Measurements from ENCODE around the gene FADS1.

The FADS1 gene

DNA sequence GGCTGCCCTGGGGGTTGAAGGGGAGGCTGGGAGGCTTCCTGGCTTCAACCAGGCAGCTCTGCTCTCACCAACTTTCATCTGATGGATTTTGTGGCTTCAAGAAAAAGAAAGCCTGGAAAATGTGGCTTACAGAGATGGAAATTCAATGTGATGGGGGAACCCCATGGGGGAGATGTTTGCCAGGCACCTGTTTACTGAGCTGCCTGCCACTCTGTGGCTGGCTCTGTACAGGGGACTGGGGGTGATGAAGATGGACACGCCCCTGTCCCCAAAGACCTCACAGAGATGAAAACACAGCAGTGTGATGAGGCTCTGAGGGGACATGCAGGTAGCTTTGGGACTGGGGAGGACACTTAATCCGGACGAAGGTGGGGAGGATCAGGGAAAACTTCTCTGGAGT, 34.5 kb downstream of the FADS1 start:
- TF ChIP-seq, protein P1, sequence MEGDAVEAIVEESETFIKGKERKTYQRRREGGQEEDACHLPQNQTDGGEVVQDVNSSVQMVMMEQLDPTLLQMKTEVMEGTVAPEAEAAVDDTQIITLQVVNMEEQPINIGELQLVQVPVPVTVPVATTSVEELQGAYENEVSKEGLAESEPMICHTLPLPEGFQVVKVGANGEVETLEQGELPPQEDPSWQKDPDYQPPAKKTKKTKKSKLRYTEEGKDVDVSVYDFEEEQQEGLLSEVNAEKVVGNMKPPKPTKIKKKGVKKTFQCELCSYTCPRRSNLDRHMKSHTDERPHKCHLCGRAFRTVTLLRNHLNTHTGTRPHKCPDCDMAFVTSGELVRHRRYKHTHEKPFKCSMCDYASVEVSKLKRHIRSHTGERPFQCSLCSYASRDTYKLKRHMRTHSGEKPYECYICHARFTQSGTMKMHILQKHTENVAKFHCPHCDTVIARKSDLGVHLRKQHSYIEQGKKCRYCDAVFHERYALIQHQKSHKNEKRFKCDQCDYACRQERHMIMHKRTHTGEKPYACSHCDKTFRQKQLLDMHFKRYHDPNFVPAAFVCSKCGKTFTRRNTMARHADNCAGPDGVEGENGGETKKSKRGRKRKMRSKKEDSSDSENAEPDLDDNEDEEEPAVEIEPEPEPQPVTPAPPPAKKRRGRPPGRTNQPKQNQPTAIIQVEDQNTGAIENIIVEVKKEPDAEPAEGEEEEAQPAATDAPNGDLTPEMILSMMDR (conservative IDR thresholded peaks at IDR 0.05; ENCODE audit: control insufficient read depth, insufficient read depth, low read depth, low read length), result no peak
- no peak overlapping the region for H3K4me3 ChIP-seq (ENCODE audit: control insufficient read depth, low read depth, low read length)
- no peak for DNase-seq (ENCODE audit: low read depth)

DNA sequence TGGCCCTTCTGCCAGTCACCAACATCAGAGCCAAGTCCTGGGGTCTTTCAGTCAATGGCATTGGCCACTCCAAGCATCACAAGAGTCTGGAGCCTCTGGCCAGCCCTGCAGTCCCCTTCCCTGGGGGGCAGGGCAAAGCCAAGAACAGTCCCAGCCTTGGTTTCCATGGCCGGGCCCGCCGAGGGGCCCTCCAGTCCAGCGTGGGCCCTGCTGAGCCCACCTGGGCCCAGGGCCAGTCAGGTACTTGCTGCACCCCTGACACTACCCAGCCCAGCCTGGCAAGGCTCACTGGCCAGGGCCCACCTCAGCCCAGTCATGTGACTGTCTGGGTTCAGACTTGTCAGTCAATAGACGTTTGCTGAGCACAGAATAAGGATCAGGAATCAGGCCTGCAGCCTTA, 35.2 kb downstream of the FADS1 start:
- TF ChIP-seq, protein P1 (conservative IDR thresholded peaks at IDR 0.05; ENCODE audit: control insufficient read depth, insufficient read depth, low read depth, low read length), result no peak
- DNase-seq (ENCODE audit: low read depth), result no peak
- no peak overlapping the region for H3K4me3 ChIP-seq (ENCODE audit: control insufficient read depth, low read depth, low read length)

DNA sequence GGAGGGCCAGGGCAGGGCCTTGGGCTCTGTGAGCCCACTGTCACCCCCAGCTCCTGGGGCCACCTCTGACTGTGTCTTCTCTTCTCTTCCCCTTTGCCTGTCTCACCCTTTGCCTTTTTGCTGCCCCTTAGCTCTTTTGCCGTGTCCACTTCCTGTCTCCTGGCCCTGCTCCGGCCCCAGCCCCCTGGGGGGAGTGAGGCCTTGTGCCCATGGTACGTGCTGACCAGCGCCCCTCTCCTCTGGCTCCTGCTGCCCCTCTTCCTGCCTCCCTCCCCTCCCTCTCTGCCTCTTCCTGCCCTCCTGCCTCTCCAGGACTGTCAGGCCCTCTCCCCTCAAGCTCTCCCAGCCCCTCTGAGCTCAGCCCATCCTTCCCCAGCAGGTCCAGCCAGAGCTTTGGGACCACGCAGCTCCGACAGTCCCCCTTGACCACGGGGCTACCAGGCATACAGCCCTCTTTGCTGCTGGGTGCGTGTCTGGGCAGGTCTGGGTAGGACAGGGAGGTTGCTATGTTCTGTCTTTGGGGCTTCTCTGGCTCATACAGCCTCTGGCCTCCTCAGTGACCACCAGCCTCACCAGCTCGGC, 36.1 kb downstream of the FADS1 start:
- no peak for DNase-seq (ENCODE audit: low read depth)
- TF ChIP-seq, protein P1 (conservative IDR thresholded peaks at IDR 0.05; ENCODE audit: control insufficient read depth, insufficient read depth, low read depth, low read length), result no peak
- H3K4me3 ChIP-seq (ENCODE audit: control insufficient read depth, low read depth, low read length), result no peak overlapping the region

DNA sequence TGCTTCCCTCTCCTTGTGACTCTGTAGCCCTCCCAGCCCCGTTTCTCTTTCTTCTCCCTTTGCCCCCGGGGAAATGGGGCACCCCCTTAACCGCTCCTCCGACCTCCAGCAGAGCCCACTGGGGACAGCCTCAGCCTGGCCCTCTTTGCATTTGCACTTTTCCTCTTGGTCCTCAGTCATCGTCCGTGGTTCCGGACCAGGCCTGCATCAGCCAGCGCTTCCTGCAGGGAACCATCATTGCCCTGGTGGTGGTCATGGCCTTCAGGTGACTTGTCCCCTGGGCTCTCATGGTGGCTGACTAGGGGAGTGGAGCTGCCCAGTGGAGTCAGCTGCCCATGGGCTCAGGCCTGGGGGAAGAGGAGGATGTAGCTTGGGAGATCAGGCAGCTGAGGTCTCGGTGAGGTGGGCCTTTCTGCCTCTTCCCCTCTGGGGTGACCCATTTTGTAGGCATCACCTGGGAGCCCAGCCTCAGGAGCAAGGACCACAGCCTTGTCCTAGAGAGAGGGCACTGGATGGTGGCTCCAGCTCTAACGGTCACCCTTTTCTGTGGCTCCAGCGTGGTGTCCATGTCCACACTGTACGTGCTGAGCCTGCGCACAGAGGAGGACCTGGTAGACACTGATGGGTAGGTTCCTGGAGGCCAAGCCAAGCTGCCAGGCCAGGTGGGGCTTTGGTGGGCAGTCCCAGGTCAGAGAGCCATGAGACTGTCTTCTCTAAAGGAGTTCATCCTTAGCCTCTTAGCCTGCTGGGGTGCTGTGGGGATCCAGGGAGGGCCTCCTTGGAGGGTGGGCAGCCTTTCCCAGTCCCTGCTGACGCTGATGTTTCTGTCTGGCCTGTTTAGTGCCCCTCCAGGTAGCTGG, 36.9 kb downstream of the FADS1 start:
- H3K4me3 ChIP-seq (ENCODE audit: control insufficient read depth, low read depth, low read length), result no peak overlapping the region
- no peak for DNase-seq (ENCODE audit: low read depth)
- TF ChIP-seq, protein P1 (conservative IDR thresholded peaks at IDR 0.05; ENCODE audit: control insufficient read depth, insufficient read depth, low read depth, low read length), result no peak

DNA sequence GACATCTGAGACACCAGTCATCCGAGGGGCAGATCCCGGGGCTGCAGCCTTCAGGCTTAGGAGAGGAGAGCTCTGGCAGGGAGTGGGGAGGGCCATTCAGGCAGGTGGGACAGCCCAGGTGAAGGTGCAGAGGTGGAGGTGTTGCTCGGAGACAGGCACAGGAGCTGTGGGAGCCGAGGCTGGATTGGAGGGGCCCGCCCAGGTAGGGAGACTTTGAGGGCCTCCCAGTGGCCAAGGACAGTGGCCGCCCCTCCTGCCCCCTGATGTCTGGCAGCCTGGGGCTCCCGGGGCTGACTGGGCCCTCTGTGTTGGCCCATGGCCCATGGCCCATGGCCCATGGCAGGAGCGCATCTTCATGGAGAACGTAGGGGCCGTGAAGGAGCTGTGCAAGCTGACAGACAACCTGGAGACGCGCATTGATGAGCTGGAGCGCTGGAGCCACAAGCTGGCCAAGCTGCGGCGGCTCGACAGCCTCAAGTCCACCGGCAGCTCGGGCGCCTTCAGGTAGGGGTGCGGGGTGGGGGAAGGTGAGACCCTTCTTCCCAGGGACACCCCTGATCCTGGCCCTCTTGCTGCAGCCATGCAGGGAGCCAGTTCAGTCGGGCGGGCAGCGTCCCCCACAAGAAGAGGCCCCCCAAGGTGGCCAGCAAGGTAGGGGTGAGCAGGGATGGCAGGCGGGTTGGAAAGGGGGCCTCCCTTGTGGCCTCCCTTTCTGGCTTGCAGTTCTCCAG, 37.7 kb downstream of the FADS1 start:
- no peak for DNase-seq (ENCODE audit: low read depth)
- H3K4me3 ChIP-seq (ENCODE audit: control insufficient read depth, low read depth, low read length), result no peak overlapping the region
- TF ChIP-seq, protein P1 (conservative IDR thresholded peaks at IDR 0.05; ENCODE audit: control insufficient read depth, insufficient read depth, low read depth, low read length), result no peak

DNA sequence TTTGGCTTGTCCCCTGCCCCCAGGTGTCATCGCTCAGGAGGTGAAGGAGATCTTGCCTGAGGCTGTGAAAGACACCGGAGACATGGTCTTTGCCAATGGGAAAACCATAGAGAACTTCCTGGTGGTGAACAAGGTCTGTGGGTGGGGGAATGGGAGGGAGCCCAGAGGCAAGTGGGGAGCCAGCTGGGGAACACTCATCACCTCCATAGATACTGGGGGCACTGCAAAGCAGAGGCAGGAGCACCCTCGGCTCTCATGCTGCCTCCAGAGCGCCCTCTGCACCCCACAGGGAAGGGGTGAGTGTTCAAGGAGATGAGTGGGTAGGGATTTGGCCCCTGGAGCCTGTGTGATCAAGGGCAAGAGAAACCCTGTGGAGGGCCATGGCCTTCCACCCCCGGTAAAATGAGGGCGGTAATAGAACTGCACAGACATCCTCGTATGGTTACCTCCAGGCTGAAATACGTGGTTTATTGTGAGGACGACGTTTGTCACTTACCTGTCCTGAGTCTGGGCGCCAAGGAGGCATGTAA, 38.4 kb downstream of the FADS1 start:
- DNase-seq (ENCODE audit: low read depth), result no peak
- H3K4me3 ChIP-seq (ENCODE audit: control insufficient read depth, low read depth, low read length), result no peak overlapping the region
- TF ChIP-seq, protein P1 (conservative IDR thresholded peaks at IDR 0.05; ENCODE audit: control insufficient read depth, insufficient read depth, low read depth, low read length), result no peak
